BLaER1 treated with 17β-estradiol and CSF1 and Interleukin-3, amounts not matched to agents 10 nM and 100 nM (cell line): ENCODE measurements around the gene FAF1.

Experiments used
- H3K27ac ChIP-seq, 11 experiments: shearing (Covaris generic); formaldehyde crosslinking; 2 replicates each; pipeline ENCODE4 v1.8.1; 2022
- H3K27me3 ChIP-seq, 11 experiments: shearing (Covaris generic); formaldehyde crosslinking; 2 replicates each; pipeline ENCODE4 v1.8.1; 2022
- H3K36me3 ChIP-seq, 11 experiments: shearing (Covaris generic); formaldehyde crosslinking; 2 replicates each; pipeline ENCODE4 v1.8.1; 2022
- H3K4me1 ChIP-seq, 10 experiments: shearing (Covaris generic); formaldehyde crosslinking; 2 replicates each; pipeline ENCODE4 v1.8.1; 2022
- H3K4me2 ChIP-seq, 11 experiments: shearing (Covaris generic); formaldehyde crosslinking; 2 replicates each; pipeline ENCODE4 v1.8.1; 2022
- H3K4me3 ChIP-seq, 10 experiments: shearing (Covaris generic); formaldehyde crosslinking; 2 replicates each; pipeline ENCODE4 v1.8.1; 2022
- H3K9ac ChIP-seq, 11 experiments: shearing (Covaris generic); formaldehyde crosslinking; 2 replicates each; pipeline ENCODE4 v1.8.1; 2022
- H3K9me3 ChIP-seq, 11 experiments: shearing (Covaris generic); formaldehyde crosslinking; replicated peaks in 1 of 11; 2 replicates each; pipeline ENCODE4 v1.8.1; 2022
- H4K20me1 ChIP-seq, 11 experiments: shearing (Covaris generic); formaldehyde crosslinking; 2 replicates each; pipeline ENCODE4 v1.8.1; 2022
- Cebpa-rat ChIP-seq, 11 experiments: shearing (Covaris generic); IDR thresholded peaks; 2 replicates each; pipeline ENCODE4 v1.8.1; 2022

FAF1 gene

DNA sequence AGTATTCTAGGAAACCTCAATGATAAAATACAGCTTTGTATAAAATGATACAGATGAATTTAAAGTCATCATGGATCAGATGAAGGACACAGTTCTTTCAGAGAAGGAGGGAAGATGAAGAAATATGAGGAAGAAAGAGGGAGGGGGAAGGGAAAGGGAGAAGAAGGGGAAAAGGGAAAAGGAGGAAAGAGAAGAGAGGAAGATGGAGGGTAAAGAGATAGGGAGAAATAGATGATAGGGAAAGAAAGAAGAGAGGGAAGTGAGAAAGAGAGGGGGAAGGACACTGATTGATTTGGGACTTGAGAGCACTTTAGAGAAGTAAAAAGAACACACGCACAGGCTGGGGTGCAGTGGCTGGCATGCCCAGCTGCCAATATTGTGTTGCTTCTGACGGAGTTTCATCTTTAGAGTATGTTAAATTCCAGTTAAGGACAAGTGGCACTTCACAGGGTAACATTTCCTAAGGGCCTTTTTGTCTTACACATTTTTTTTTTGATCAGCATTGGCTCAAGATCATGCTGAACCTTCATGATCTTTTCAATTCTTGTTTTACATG, 300.9 kb downstream of the FAF1 start:
- TF ChIP-seq Cebpa-rat (IDR thresholded peaks at IDR 0.05), result no peak
- Histone ChIP-seq H3K27me3 (no peaks in the 10 kb centered on the region), H3K36me3 (peaks cover 0 to 17% (median 9%) of the 10 kb centered on the region in 11 experiments; a peak in 14 of 22 replicates), H3K4me2 (no peak overlapping the region), H4K20me1 (no peaks in the 10 kb centered on the region), H3K9me3 (no peaks in the 10 kb centered on the region), H3K4me3 (no peak overlapping the region), H3K9ac (no peak overlapping the region), H3K4me1 (peaks cover 0 to 11% (median 7%) of the 10 kb centered on the region in 10 experiments; a peak in 11 of 20 replicates), H3K27ac (no peak overlapping the region)

DNA sequence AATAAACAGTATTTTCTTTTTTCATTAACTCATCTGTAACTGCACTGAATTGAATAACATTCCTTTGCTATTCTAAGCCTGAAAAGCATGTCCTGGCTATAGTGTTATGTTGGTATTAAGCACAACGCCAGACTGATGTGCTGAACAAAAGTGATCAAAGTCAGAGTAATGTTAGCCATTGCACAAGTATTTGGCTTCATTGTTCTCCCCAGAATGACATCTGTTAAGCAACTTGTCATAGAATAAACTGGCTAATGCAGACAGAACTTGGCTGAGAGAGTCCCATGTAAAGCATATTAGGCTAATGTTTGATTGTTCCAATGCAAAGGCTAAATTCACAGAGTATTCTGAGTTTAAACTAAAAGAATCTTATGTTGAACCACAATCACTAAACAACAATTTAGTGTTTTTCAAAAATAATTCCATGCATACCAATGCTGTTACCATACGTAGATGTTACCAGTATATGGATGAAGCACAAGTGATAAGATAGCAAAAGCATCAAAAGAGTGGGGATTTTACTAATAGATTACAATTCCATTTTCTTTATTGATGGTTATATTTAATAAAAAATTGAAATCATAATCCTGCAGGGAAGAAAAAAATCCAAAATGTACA, 301.5 kb downstream of the FAF1 start:
- no peak overlapping the region for H3K27ac ChIP-seq
- peaks cover 3 to 22% (median 12%) of the 10 kb centered on the region in 11 experiments; a peak in 18 of 22 replicates for H3K36me3 ChIP-seq
- H3K4me2 ChIP-seq, result no peak overlapping the region
- no peaks in the 10 kb centered on the region for H3K9me3 ChIP-seq
- H3K4me1 ChIP-seq, result peaks cover 0 to 11% (median 7%) of the 10 kb centered on the region in 10 experiments; a peak in 11 of 20 replicates
- H3K27me3 ChIP-seq, result no peaks in the 10 kb centered on the region
- H3K9ac ChIP-seq, result no peak overlapping the region
- no peaks in the 10 kb centered on the region for H4K20me1 ChIP-seq
- no peak overlapping the region for H3K4me3 ChIP-seq
- no peak for TF ChIP-seq Cebpa-rat (IDR thresholded peaks at IDR 0.05)

DNA sequence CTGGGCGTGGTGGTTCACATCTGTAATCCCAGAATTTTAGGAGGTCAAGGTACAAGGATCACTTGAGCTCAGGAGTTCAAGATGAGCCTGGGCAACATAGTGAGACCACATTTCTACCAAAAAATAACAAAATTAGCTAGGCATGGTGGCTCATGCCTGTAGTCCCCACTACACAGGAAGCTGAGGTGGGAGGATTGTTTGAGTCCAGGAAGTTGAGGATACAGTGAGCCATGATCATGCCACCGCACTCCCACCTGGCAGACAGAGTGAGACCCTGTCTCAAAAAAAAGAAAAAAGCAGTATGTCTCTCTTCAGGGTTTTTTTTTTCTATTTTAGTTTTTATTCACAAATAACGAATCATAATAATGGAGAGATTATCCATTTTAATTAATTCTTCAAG, 303.1 kb downstream of the FAF1 start:
- H3K4me1 ChIP-seq, result peaks cover 0 to 11% (median 7%) of the 10 kb centered on the region in 10 experiments; a peak in 11 of 20 replicates
- TF ChIP-seq Cebpa-rat (IDR thresholded peaks at IDR 0.05), result no peak
- no peak overlapping the region for H3K4me3 ChIP-seq
- H3K4me2 ChIP-seq, result peak overlapping the region in 6 of 11 experiments; percentile 3 to 43 (median 24); a peak in 5 of 22 replicates
- no peaks in the 10 kb centered on the region for H3K9me3 ChIP-seq
- no peak overlapping the region for H3K27ac ChIP-seq
- no peaks in the 10 kb centered on the region for H3K27me3 ChIP-seq
- no peaks in the 10 kb centered on the region for H4K20me1 ChIP-seq
- H3K36me3 ChIP-seq, result peaks cover 5 to 26% (median 16%) of the 10 kb centered on the region in 11 experiments; a peak in 18 of 22 replicates
- H3K9ac ChIP-seq, result no peak overlapping the region

DNA sequence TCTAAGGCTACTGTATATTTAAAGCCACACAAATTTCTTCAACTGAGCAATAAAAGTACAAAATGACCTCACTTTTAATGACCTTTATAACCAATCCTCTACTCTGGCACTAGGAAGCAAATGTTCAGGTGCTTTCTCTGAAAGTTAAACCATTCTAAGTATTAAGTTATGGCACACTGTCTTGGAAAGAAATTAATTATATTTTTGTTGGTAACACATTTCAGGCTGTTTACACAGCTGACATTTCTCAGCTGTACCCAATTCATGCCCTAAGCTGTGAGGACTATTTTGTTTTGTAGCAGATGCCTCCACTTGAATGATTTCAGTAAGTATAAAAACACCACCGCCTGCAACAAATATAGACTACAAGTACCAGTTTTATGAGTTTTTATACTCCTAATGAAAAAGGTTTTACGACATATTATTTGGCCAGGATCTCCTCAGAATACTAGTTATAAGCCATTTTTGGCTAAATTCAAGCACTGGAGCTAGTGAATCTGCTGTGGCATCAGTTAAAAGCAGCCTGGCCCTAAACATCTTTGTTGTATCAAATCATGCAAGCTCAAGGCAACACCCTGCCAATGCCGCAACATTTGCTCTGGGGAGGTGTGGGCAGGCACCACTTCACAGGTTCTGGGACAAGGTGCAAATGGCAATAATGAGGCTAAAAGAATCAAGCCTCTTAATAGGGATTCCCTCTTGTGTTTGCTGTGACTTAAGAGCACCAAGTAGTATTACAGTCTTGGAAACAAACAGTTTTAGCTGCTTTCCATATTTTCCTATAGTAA, 308.4 kb downstream of the FAF1 start:
- peaks cover 5 to 40% (median 19%) of the 10 kb centered on the region in 11 experiments; a peak in 18 of 22 replicates for H3K36me3 ChIP-seq
- H3K4me1 ChIP-seq, result peaks cover 0 to 1% (median 0%) of the 10 kb centered on the region in 10 experiments; a peak in 2 of 20 replicates
- H4K20me1 ChIP-seq, result no peaks in the 10 kb centered on the region
- H3K4me2 ChIP-seq, result no peak overlapping the region
- no peaks in the 10 kb centered on the region for H3K27me3 ChIP-seq
- H3K27ac ChIP-seq, result no peak overlapping the region
- H3K4me3 ChIP-seq, result no peak overlapping the region
- no peak for TF ChIP-seq Cebpa-rat (IDR thresholded peaks at IDR 0.05)
- no peak overlapping the region for H3K9ac ChIP-seq
- H3K9me3 ChIP-seq, result no peaks in the 10 kb centered on the region

DNA sequence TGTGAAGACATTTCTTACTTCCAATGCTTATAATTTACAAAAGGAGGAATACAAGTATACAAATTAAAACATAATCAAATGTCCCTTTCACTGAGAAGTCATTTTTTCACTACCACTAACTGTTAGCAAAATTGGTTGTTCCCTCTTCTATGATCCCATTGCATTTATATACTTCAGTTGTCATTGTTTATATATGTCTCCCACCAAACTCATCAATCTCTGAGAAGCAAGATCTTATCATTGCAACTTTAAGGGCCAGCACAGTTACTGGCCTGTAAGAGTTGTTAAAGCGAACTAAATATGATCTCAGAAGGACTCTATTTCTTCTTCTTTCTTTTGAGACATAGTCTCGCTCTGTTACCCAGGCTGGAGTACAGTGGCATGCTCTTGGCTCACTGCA, 313.5 kb downstream of the FAF1 start:
- H3K27me3 ChIP-seq, result no peaks in the 10 kb centered on the region
- no peak overlapping the region for H3K4me3 ChIP-seq
- H4K20me1 ChIP-seq, result no peaks in the 10 kb centered on the region
- no peaks in the 10 kb centered on the region for H3K4me1 ChIP-seq
- H3K4me2 ChIP-seq, result no peak overlapping the region
- H3K9ac ChIP-seq, result no peak overlapping the region
- peaks cover 13 to 44% (median 19%) of the 10 kb centered on the region in 11 experiments; a peak in 18 of 22 replicates for H3K36me3 ChIP-seq
- H3K27ac ChIP-seq, result no peak overlapping the region
- no peak for TF ChIP-seq Cebpa-rat (IDR thresholded peaks at IDR 0.05)
- H3K9me3 ChIP-seq, result peaks cover 0 to 4% (median 0%) of the 10 kb centered on the region in 11 experiments; a peak in 1 of 22 replicates

DNA sequence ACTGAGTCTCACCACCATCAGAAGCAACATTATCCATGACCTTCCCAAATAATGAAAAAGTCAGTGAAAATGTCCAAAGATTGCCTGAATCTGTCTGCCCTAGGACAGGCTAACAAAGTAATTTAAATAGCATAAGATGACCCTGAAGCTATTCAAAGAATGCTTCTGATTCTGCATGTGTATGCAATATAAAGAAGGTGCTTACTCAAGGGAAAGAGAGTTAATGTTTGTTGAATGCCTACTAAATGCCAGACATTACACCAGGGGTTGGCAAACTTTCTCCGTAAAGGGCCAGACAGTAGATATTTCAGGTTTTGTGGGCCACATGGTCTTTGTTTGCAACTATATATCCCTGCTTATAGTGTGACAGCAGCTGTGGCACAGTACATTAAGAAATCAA, 314.9 kb downstream of the FAF1 start:
- no peak for TF ChIP-seq Cebpa-rat (IDR thresholded peaks at IDR 0.05)
- no peak overlapping the region for H3K9ac ChIP-seq
- H3K36me3 ChIP-seq, result peaks cover 13 to 44% (median 19%) of the 10 kb centered on the region in 11 experiments; a peak in 18 of 22 replicates
- H3K4me2 ChIP-seq, result no peak overlapping the region
- no peak overlapping the region for H3K4me3 ChIP-seq
- H3K27me3 ChIP-seq, result no peaks in the 10 kb centered on the region
- H3K27ac ChIP-seq, result no peak overlapping the region
- no peaks in the 10 kb centered on the region for H3K4me1 ChIP-seq
- peaks cover 0 to 9% (median 0%) of the 10 kb centered on the region in 11 experiments; a peak in 3 of 22 replicates for H3K9me3 ChIP-seq
- no peaks in the 10 kb centered on the region for H4K20me1 ChIP-seq

DNA sequence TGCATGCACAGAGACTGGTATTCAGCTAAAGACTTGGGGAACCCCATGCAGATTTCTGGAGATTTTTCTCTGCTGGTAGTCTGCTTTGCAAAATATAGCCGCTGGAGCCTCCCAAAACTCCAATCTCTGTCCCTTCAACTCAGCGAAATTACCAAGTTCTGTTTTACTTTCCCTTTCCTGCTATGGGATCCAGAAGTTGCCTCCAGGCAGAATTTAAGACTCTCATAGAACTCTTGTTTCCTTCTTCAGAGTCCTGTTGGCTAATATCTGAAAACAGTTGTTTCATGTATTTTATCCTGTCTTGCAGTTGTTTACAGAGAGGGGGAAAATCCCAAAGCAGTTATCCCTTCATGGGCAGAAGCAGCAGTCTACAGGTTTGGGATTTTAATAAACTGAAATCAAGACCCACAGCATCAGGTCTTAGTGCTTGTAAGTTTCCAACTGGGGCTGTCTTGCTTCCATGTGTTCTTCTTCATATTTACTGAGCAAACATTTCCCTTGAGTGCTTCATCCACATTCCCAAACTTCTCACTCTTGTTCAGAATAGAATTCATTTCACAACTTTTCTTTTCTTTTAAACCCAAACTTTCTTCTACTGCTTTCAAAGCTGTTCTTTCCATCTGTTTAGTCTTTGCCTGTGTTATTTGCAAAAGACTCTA, 315.5 kb downstream of the FAF1 start:
- H4K20me1 ChIP-seq, result no peaks in the 10 kb centered on the region
- no peak overlapping the region for H3K9ac ChIP-seq
- no peak for TF ChIP-seq Cebpa-rat (IDR thresholded peaks at IDR 0.05)
- no peaks in the 10 kb centered on the region for H3K27me3 ChIP-seq
- H3K4me1 ChIP-seq, result no peaks in the 10 kb centered on the region
- H3K27ac ChIP-seq, result no peak overlapping the region
- no peak overlapping the region for H3K4me3 ChIP-seq
- no peak overlapping the region for H3K4me2 ChIP-seq
- H3K9me3 ChIP-seq, result peaks cover 0 to 9% (median 0%) of the 10 kb centered on the region in 11 experiments; a peak in 3 of 22 replicates
- H3K36me3 ChIP-seq, result peaks cover 8 to 41% (median 19%) of the 10 kb centered on the region in 11 experiments; a peak in 18 of 22 replicates

DNA sequence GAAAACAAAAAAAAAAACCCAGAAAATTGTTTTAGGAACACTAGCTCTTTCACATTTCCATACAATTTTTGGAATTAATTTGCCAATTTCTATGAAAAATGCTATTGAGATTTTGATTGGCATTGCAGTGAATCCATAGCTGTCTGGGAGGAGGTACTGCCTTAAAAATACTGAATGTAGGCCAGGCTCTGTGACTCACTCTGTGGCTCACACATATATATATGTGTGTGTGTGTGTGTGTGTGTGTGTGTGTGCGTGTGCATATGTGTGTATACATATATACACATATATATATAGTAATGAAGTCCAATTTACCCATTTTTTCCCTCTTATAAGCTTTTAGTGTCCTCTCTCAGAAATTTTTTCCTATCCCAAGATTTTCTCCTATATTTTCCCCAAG, 322.6 kb downstream of the FAF1 start:
- no peak for TF ChIP-seq Cebpa-rat (IDR thresholded peaks at IDR 0.05)
- H3K4me1 ChIP-seq, result peaks cover 0 to 8% (median 3%) of the 10 kb centered on the region in 10 experiments; a peak in 7 of 20 replicates

More for the DNA sequence above, 322.6 kb downstream of the FAF1 start:
- H3K27ac ChIP-seq, result no peak overlapping the region
- no peak overlapping the region for H3K4me3 ChIP-seq
- H3K27me3 ChIP-seq, result no peaks in the 10 kb centered on the region
- peaks cover 0 to 9% (median 0%) of the 10 kb centered on the region in 11 experiments; a peak in 3 of 22 replicates for H3K9me3 ChIP-seq
- no peak overlapping the region for H3K9ac ChIP-seq
- no peaks in the 10 kb centered on the region; a peak in 1 of 22 replicates for H4K20me1 ChIP-seq
- H3K36me3 ChIP-seq, result peaks cover 0 to 10% (median 6%) of the 10 kb centered on the region in 11 experiments; a peak in 5 of 22 replicates
- no peak overlapping the region for H3K4me2 ChIP-seq
